A549 treated with AZD9567 at 1 μM for 4 hours (cell line): ENCODE results near the gene CCDC181. TPM values are rescaled to one million over a fixed set of nuclear protein-coding genes. Genes with fewer than 3 reads are reported as not detected.

Experiments used
- total RNA-seq: library from RNA; stranded (reverse); fragments of 200-300 nt; extraction: Qiagen RNA extraction; gene quantifications from 5 replicates; pipeline ENCODE4 v1.2.3, GENCODE V29; 2022; ENCODE audit not compliant: insufficient read depth

Gene CCDC181
- 0.08 to 0.18 TPM (median 0.12 TPM) in 4 of 5 replicates, not detected in the other for total RNA-seq

GRCh38 chr1:169427081-169427641 is at the start of gene CCDC181:
Gene CCDC181, minus strand, starts transcription at chr1:169427474. Its CDS starts 2,547 bp downstream, at chr1:169424927.

GRCh38 chr1:169367686-169368405 is 59.4 kb downstream of the CCDC181 start, which contains the start of the genes BLZF1 and NME7:
Gene BLZF1, plus strand, starts transcription at chr1:169368195. Its CDS starts 1,328 bp downstream, at chr1:169369523.
Gene NME7, minus strand, starts transcription at chr1:169367797. Its CDS starts 87 bp downstream, at chr1:169367710.

Other genes with a start within 250 kb of the CCDC181 start
- gene NME7, start 59.7 kb downstream of the CCDC181 start, total RNA-seq: 18.3 to 60.3 TPM (median 23.4 TPM) in 5 replicates
- gene BLZF1, start 59.3 kb downstream of the CCDC181 start, total RNA-seq: 11.4 to 24.0 TPM (median 13.4 TPM) in 5 replicates
- 22.5 to 28.8 TPM (median 26.1 TPM) in 5 replicates for gene SLC19A2, start 58.5 kb upstream of the CCDC181 start, total RNA-seq
- gene F5, start 159.0 kb upstream of the CCDC181 start, total RNA-seq: 0.06 to 0.17 TPM (median 0.12 TPM) in 4 of 5 replicates, not detected in the other
- not detected in 5 replicates for gene SELP, start 202.7 kb upstream of the CCDC181 start, total RNA-seq